Astrocyte of the cerebellum (primary cell): ENCODE results near the gene LCN6.

Experiments
- DNase-seq: peaks from one replicate; pipeline ENCODE4 v3.0.0-alpha.2; 2011; ENCODE audit warnings: low read depth
- H3K4me3 ChIP-seq: 2 replicates; pipeline ENCODE4 v1.5.1; 2011; ENCODE audit warnings: mild to moderate bottlenecking, low read depth, low read length, moderate library complexity
- CTCF ChIP-seq: IDR thresholded peaks from 2 replicates; pipeline ENCODE4 v1.5.1; 2012; ENCODE audit warnings: low read length, low read depth, moderate library complexity, mild to moderate bottlenecking; ENCODE audit errors: missing control alignments
- in situ Hi-C: cut with HindIII; loops from 2 replicates; pipeline ENCODE4 v1.10.0; 2017; ENCODE audit warnings: low sequenced_read_pairs

Gene LCN6

GRCh38 chr9:136701668-136702053 is 46.7 kb downstream of the LCN6 start:
- DNase-seq: no peak
- in situ Hi-C loops: no loop called here
- TF ChIP-seq CTCF: no peak
- H3K4me3 ChIP-seq: no peak overlapping the region

GRCh38 chr9:136700959-136701667 is 47.2 kb downstream of the LCN6 start:
- DNase-seq: no peak
- TF ChIP-seq CTCF: no peak
- no peak overlapping the region for H3K4me3 ChIP-seq
- in situ Hi-C loops: no loop called here

GRCh38 chr9:136700304-136700703 is 48.0 kb downstream of the LCN6 start:
- in situ Hi-C loops: no loop called here
- no peak overlapping the region for H3K4me3 ChIP-seq
- DNase-seq: no peak
- TF ChIP-seq CTCF: no peak

GRCh38 chr9:136698635-136699246 is 49.6 kb downstream of the LCN6 start:
- no peak for TF ChIP-seq CTCF
- no peak overlapping the region for H3K4me3 ChIP-seq
- in situ Hi-C loops: no loop called here
- DNase-seq: no peak

- in situ Hi-C loops: no loop called here
- no peak for DNase-seq
- no peak for TF ChIP-seq CTCF
- no peak overlapping the region for H3K4me3 ChIP-seq
These were observed 50.4 kb downstream of the LCN6 start for GRCh38 chr9:136697821-136698526.

GRCh38 chr9:136697146-136697820 is 51.0 kb downstream of the LCN6 start:
- DNase-seq: no peak
- no peak for TF ChIP-seq CTCF
- H3K4me3 ChIP-seq: no peak overlapping the region
- in situ Hi-C loops: no loop called here
